Measurements from ENCODE around the gene DVL1. TPM values are rescaled to one million over a fixed set of nuclear protein-coding genes. Genes with fewer than 3 reads are reported as not detected.

DVL1 gene
- polyA plus RNA-seq, 3 donors: 0.41 to 29.8 (median 0.55) TPM

GRCh38 chr1:1305300-1306069 lies 43.7 kb downstream of the DVL1 start:
- H3K9me3 Mint-ChIP-seq: no peaks in the 10 kb centered on the region
- peaks cover 4% of the 10 kb centered on the region in 2 donors for H3K36me3 ChIP-seq (replicated peaks in 1 of 2; ENCODE audit: control insufficient read depth in 1 of 2, insufficient read depth in 2 of 2, low read length in 2 of 2)
- H3K4me3 ChIP-seq (replicated peaks in 1 of 3; ENCODE audit: low read depth in 2 of 3, low read length in 3 of 3): peak overlapping the region; percentile 12 to 91 (median 57)
- peaks cover 0 to 5% of the 10 kb centered on the region in 2 donors for H3K36me3 Mint-ChIP-seq
- peak overlapping the region; percentile 59 for H2AFZ ChIP-seq (ENCODE audit: insufficient read depth, low read depth, low read length, poor library complexity, severe bottlenecking)
- H3K27me3 Mint-ChIP-seq (ENCODE audit: low read depth in 3 of 3): peaks cover 0 to 6% (median 2%) of the 10 kb centered on the region in 3 donors
- peak overlapping the region; percentile 54 to 91 (median 84) for H3K27ac Mint-ChIP-seq
- H3K4me2 ChIP-seq (replicated peaks; ENCODE audit: extremely low read depth, low read length, poor library complexity, severe bottlenecking): peak overlapping the region; percentile 99
- H3K9me3 ChIP-seq (replicated peaks in 1 of 2; ENCODE audit: control insufficient read depth in 1 of 2, insufficient read depth in 1 of 2, low read length in 2 of 2): no peaks in the 10 kb centered on the region
- no peak for TF ChIP-seq CTCF (IDR thresholded peaks at IDR 0.05)
- intact Hi-C loops (cut with micrococcal nuclease): loop anchor here in 1 of 2 donors (5.0 kb wide), 2 partner anchors 72 to 477 kb away; partner anchors contain the start of gene AURKAIP1
- peak overlapping the region; percentile 55 to 80 for H3K27ac ChIP-seq (ENCODE audit: low read depth in 1 of 2, low read length in 2 of 2)
- WGBS (ENCODE audit: insufficient coverage): 6% methylated on average over 23 of the region's 25 CpGs
- peak overlapping the region; percentile 81 to 90 for H3K4me3 Mint-ChIP-seq
- H3K4me1 ChIP-seq (ENCODE audit: control insufficient read depth in 1 of 2, insufficient read depth in 2 of 2, low read length in 2 of 2): peaks cover 39 to 55% of the 10 kb centered on the region in 2 donors
- H3K4me1 Mint-ChIP-seq: peaks cover 36% of the 10 kb centered on the region
- peak overlapping the region; percentile 81 for H3K9ac ChIP-seq (ENCODE audit: insufficient read depth, low read length, poor library complexity, severe bottlenecking)
- H3K79me2 ChIP-seq (ENCODE audit: insufficient read depth, low read length): peaks cover 46% of the 10 kb centered on the region
- DNase-seq: peak; percentile 66 to 77 (median 67)
- H3K27me3 ChIP-seq (ENCODE audit: control insufficient read depth in 2 of 2, insufficient read depth in 2 of 2, low read length in 2 of 2): no peaks in the 10 kb centered on the region
- peaks cover 58% of the 10 kb centered on the region for H4K20me1 ChIP-seq (ENCODE audit: insufficient read depth, low read length)

- no peaks in the 10 kb centered on the region for H3K27me3 ChIP-seq (ENCODE audit: control insufficient read depth in 2 of 2, insufficient read depth in 2 of 2, low read length in 2 of 2)
- H3K4me3 ChIP-seq (replicated peaks in 1 of 3; ENCODE audit: low read depth in 2 of 3, low read length in 3 of 3): peak overlapping the region; percentile 12 to 91 (median 57)
- H3K36me3 Mint-ChIP-seq: peaks cover 0 to 9% of the 10 kb centered on the region in 2 donors
- H3K36me3 ChIP-seq (replicated peaks in 1 of 2; ENCODE audit: control insufficient read depth in 1 of 2, insufficient read depth in 2 of 2, low read length in 2 of 2): no peaks in the 10 kb centered on the region
- intact Hi-C loops (cut with micrococcal nuclease): loop anchor here in 1 of 2 donors (5.0 kb wide), 2 partner anchors 73 to 478 kb away; partner anchors contain the start of gene AURKAIP1
- peaks cover 34% of the 10 kb centered on the region for H3K4me1 Mint-ChIP-seq
- H3K9ac ChIP-seq (ENCODE audit: insufficient read depth, low read length, poor library complexity, severe bottlenecking): peak overlapping the region; percentile 81
- peaks cover 38 to 52% of the 10 kb centered on the region in 2 donors for H3K4me1 ChIP-seq (ENCODE audit: control insufficient read depth in 1 of 2, insufficient read depth in 2 of 2, low read length in 2 of 2)
- peaks cover 58% of the 10 kb centered on the region for H4K20me1 ChIP-seq (ENCODE audit: insufficient read depth, low read length)
- peaks cover 0 to 6% (median 2%) of the 10 kb centered on the region in 3 donors for H3K27me3 Mint-ChIP-seq (ENCODE audit: low read depth in 3 of 3)
- H3K79me2 ChIP-seq (ENCODE audit: insufficient read depth, low read length): peaks cover 46% of the 10 kb centered on the region
- peak overlapping the region; percentile 59 for H2AFZ ChIP-seq (ENCODE audit: insufficient read depth, low read depth, low read length, poor library complexity, severe bottlenecking)
- 26% methylated on average over 21 of the region's 29 CpGs for WGBS (ENCODE audit: insufficient coverage)
- no peak for TF ChIP-seq CTCF (IDR thresholded peaks at IDR 0.05)
- H3K27ac Mint-ChIP-seq: peak overlapping the region; percentile 15 to 86 (median 76)
- H3K27ac ChIP-seq (ENCODE audit: low read depth in 1 of 2, low read length in 2 of 2): peak overlapping the region; percentile 55 to 80
- peak overlapping the region; percentile 99 for H3K4me2 ChIP-seq (replicated peaks; ENCODE audit: extremely low read depth, low read length, poor library complexity, severe bottlenecking)
- no peaks in the 10 kb centered on the region for H3K9me3 ChIP-seq (replicated peaks in 1 of 2; ENCODE audit: control insufficient read depth in 1 of 2, insufficient read depth in 1 of 2, low read length in 2 of 2)
- H3K9me3 Mint-ChIP-seq: no peaks in the 10 kb centered on the region
- DNase-seq: peak in 2 of 3 donors; percentile 4 to 39
- peak overlapping the region; percentile 81 to 90 for H3K4me3 Mint-ChIP-seq
Observed at GRCh38 chr1:1304331-1305299, 44.6 kb downstream of the DVL1 start.

All from CD14-positive monocyte (primary cell).